OCI-LY1 (cell line): ENCODE measurements around the gene RASA3.

Source experiments
- H2AFZ ChIP-seq: fragments of 200-600 bp; sonication (generic), shearing (Covaris generic); 2 replicates; pipeline ENCODE4 v1.6.0; 2014; ENCODE audit warnings: antibody characterized with exemption, mild to moderate bottlenecking, low read length
- H3F3A ChIP-seq: fragments of 200-600 bp; sonication (generic), shearing (Covaris generic); 2 replicates; pipeline ENCODE4 v1.6.0; 2014; ENCODE audit warnings: mild to moderate bottlenecking, antibody characterized with exemption, low read length, moderate library complexity; ENCODE audit not compliant: insufficient read depth
- H3K27ac ChIP-seq: fragments of 200-600 bp; sonication (generic); 2 replicates; pipeline ENCODE4 v1.5.1; 2014; ENCODE audit warnings: low read length, mixed run types, mild to moderate bottlenecking, low read depth; ENCODE audit not compliant: poor library complexity, severe bottlenecking
- H3K27me3 ChIP-seq: fragments of 200-600 bp; sonication (generic); 2 replicates; pipeline ENCODE4 v1.6.0; 2014; ENCODE audit warnings: antibody characterized with exemption, mild to moderate bottlenecking, low read length, moderate library complexity; ENCODE audit not compliant: insufficient read depth
- H3K36me3 ChIP-seq: fragments of 200-600 bp; sonication (generic); 2 replicates; pipeline ENCODE4 v1.6.1; 2014; ENCODE audit warnings: mild to moderate bottlenecking, antibody characterized with exemption, low read length, moderate library complexity, mixed read lengths; ENCODE audit not compliant: insufficient read depth
- H3K4me1 ChIP-seq: fragments of 200-600 bp; sonication (generic); 2 replicates; pipeline ENCODE4 v1.5.1; 2014; ENCODE audit warnings: mild to moderate bottlenecking, low read length, moderate library complexity; ENCODE audit not compliant: insufficient read depth, severe bottlenecking
- H3K4me2 ChIP-seq: fragments of 200-600 bp; sonication (generic), shearing (Covaris generic); 2 replicates; pipeline ENCODE4 v1.6.1; 2014; ENCODE audit warnings: low read length
- H3K4me3 ChIP-seq: fragments of 200-600 bp; sonication (generic); 2 replicates; pipeline ENCODE4 v1.5.1; 2014; ENCODE audit warnings: low read length, low read depth, mild to moderate bottlenecking, mixed read lengths; ENCODE audit not compliant: poor library complexity, severe bottlenecking
- H3K79me2 ChIP-seq: fragments of 200-600 bp; shearing (Covaris generic); 2 replicates; pipeline ENCODE4 v1.6.1; 2016; ENCODE audit warnings: mixed run types, low read length, mixed read lengths; ENCODE audit not compliant: insufficient read depth
- H3K9ac ChIP-seq: fragments of 200-600 bp; sonication (generic), shearing (Covaris generic); 2 replicates; pipeline ENCODE4 v1.6.1; 2014; ENCODE audit warnings: mild to moderate bottlenecking, low read length, mixed read lengths
- H3K9me2 ChIP-seq: fragments of 200-600 bp; sonication (generic), shearing (Covaris generic); 2 replicates; pipeline ENCODE4 v1.6.1; 2014; ENCODE audit warnings: low read depth, mild to moderate bottlenecking, low read length, mixed read lengths
- H3K9me3 ChIP-seq: fragments of 200-600 bp; shearing (Covaris generic); 2 replicates; pipeline ENCODE4 v1.6.1; 2014; ENCODE audit warnings: low read length, mixed read lengths
- H4K20me1 ChIP-seq: fragments of 200-600 bp; sonication (generic), shearing (Covaris generic); 2 replicates; pipeline ENCODE4 v1.6.0; 2016; ENCODE audit warnings: mild to moderate bottlenecking, low read length; ENCODE audit not compliant: insufficient read depth
- EZH2 ChIP-seq: fragments of 200-600 bp; sonication (generic), shearing (Covaris generic); IDR thresholded peaks from 2 replicates; pipeline ENCODE4 v1.8.0; 2017; ENCODE audit warnings: borderline replicate concordance, mixed run types, mild to moderate bottlenecking, antibody characterized with exemption, low read length, moderate library complexity, mixed read lengths
- TF ChIP-seq, protein P1 (sequence below): fragments of 200-600 bp; sonication (generic), shearing (Covaris generic); IDR thresholded peaks from 2 replicates; pipeline ENCODE4 v1.5.1; 2017; ENCODE audit warnings: mild to moderate bottlenecking, antibody characterized with exemption, low read length, moderate library complexity, mixed read lengths

RASA3 gene

DNA sequence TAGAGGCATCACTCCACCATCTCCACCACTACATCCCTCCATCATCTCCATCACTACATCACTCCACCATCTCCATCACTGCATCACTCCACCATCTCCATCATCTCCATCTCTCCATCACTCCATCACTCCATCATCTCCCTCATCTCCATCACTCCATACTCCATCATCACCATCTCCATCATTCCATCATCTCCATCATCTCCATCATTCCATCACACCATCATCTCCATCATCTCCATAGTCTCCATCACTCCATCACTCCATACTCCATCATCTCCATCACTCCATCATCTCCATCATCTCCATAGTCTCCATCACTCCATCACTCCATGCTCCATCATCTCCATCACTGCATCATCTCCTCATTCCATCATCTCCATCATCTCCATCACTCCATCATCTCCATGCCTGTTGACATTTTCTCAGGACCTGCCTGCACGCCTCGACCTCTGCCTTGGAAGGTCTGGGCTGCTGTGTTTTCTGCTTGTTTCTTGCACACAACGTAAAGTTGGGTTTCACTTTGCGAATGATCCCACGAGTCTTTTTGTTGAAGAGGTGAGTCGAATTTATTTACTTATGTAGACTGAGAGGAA lies 21.2 kb upstream of the RASA3 start:
- H3F3A ChIP-seq, result no peaks in the 10 kb centered on the region
- TF ChIP-seq EZH2, result no peak
- TF ChIP-seq, protein P1, sequence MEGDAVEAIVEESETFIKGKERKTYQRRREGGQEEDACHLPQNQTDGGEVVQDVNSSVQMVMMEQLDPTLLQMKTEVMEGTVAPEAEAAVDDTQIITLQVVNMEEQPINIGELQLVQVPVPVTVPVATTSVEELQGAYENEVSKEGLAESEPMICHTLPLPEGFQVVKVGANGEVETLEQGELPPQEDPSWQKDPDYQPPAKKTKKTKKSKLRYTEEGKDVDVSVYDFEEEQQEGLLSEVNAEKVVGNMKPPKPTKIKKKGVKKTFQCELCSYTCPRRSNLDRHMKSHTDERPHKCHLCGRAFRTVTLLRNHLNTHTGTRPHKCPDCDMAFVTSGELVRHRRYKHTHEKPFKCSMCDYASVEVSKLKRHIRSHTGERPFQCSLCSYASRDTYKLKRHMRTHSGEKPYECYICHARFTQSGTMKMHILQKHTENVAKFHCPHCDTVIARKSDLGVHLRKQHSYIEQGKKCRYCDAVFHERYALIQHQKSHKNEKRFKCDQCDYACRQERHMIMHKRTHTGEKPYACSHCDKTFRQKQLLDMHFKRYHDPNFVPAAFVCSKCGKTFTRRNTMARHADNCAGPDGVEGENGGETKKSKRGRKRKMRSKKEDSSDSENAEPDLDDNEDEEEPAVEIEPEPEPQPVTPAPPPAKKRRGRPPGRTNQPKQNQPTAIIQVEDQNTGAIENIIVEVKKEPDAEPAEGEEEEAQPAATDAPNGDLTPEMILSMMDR, result no peak
- no peaks in the 10 kb centered on the region for H3K9me2 ChIP-seq
- no peaks in the 10 kb centered on the region for H3K9me3 ChIP-seq
- H3K27me3 ChIP-seq, result no peaks in the 10 kb centered on the region
- no peak overlapping the region for H3K27ac ChIP-seq
- H2AFZ ChIP-seq, result no peak overlapping the region
- H3K36me3 ChIP-seq, result no peaks in the 10 kb centered on the region
- H4K20me1 ChIP-seq, result no peaks in the 10 kb centered on the region
- peaks cover 20% of the 10 kb centered on the region for H3K4me1 ChIP-seq
- H3K4me3 ChIP-seq, result no peak overlapping the region
- H3K79me2 ChIP-seq, result no peaks in the 10 kb centered on the region
- H3K4me2 ChIP-seq, result no peak overlapping the region
- no peak overlapping the region for H3K9ac ChIP-seq

DNA sequence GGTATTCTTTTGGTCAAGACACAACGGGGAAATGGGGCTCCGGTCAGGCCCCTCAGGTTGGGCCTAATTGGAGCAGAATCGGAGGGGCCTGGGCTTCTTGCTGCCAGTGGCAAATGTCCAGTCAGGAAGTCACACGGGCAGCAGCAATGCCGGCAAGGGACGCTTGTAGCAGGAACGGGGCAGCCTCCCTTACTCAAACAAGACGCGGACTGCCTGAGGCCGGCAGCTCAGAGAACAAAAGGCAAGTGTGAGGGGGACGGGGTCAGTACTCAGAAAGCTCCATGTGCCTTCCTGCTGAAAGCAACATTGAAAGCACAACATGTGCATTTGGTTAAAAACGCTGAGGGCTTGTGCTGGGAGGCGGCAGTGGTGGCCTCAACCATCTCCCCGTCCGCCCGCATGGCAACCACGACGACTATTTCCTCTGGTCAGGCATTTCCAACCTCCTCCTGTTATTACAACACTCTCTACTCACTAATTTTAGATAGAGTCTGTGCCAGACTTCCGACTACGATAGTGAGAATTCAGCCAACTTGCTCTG lies 20.5 kb upstream of the RASA3 start:
- Histone ChIP-seq H4K20me1 (no peaks in the 10 kb centered on the region), H3F3A (no peaks in the 10 kb centered on the region), H3K27me3 (no peaks in the 10 kb centered on the region), H3K9ac (no peak overlapping the region), H3K4me1 (peaks cover 27% of the 10 kb centered on the region), H3K4me3 (no peak overlapping the region), H3K9me2 (no peaks in the 10 kb centered on the region), H3K9me3 (no peaks in the 10 kb centered on the region), H2AFZ (no peak overlapping the region), H3K79me2 (no peaks in the 10 kb centered on the region), H3K4me2 (no peak overlapping the region), H3K36me3 (no peaks in the 10 kb centered on the region), H3K27ac (no peak overlapping the region)
- TF ChIP-seq, protein P1, result no peak
- no peak for TF ChIP-seq EZH2

GRCh38 chr13:114152285-114152645 lies 19.8 kb upstream of the RASA3 start:
- Histone ChIP-seq H3K36me3 (no peaks in the 10 kb centered on the region), H3K27ac (no peak overlapping the region), H3K27me3 (no peaks in the 10 kb centered on the region), H3K4me3 (no peak overlapping the region), H3K9me2 (no peaks in the 10 kb centered on the region), H3K9me3 (no peaks in the 10 kb centered on the region), H3K4me2 (no peak overlapping the region), H3K79me2 (no peaks in the 10 kb centered on the region), H3F3A (no peaks in the 10 kb centered on the region), H4K20me1 (no peaks in the 10 kb centered on the region), H3K4me1 (peaks cover 29% of the 10 kb centered on the region), H2AFZ (no peak overlapping the region), H3K9ac (no peak overlapping the region)
- TF ChIP-seq, protein P1, result no peak
- no peak for TF ChIP-seq EZH2
